GM21529 (cell line): Measurements from ENCODE around the gene HSPB2.
"Not testable (repeated sequence)": the region's sequence is repeated elsewhere in the genome, so short reads cannot be mapped to it uniquely, and the experiment has no call there.

Experiments used
- ATAC-seq: cut with Tn5 transposase; IDR thresholded peaks from one replicate; pipeline ENCODE4 v1.9.1; 2021; ENCODE audit not compliant: unreplicated experiment

The HSPB2 gene, protein sequence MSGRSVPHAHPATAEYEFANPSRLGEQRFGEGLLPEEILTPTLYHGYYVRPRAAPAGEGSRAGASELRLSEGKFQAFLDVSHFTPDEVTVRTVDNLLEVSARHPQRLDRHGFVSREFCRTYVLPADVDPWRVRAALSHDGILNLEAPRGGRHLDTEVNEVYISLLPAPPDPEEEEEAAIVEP

DNA sequence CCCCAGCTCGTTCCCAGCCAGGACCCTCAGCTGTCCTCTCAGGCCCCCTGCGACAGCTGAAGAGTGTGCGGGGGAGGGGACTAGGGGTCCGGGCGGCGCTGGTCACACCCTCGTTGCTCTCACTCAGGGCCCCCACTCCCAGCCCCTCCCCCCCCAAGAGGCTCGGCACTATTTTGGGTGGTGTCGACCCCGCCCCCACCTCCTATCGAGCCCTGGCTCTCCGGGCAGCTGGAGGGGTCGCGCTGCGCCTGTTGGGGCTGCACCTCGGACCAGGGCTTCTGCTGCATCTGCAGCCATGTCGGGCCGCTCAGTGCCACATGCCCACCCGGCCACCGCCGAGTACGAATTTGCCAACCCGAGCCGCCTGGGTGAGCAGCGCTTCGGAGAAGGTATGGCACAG, at the start of gene HSPB2:
Gene HSPB2 (plus strand): TSS at position 200 of the 400 bp plus-strand sequence. CDS start 96 bp downstream, at position 296.
- no peak for ATAC-seq

DNA sequence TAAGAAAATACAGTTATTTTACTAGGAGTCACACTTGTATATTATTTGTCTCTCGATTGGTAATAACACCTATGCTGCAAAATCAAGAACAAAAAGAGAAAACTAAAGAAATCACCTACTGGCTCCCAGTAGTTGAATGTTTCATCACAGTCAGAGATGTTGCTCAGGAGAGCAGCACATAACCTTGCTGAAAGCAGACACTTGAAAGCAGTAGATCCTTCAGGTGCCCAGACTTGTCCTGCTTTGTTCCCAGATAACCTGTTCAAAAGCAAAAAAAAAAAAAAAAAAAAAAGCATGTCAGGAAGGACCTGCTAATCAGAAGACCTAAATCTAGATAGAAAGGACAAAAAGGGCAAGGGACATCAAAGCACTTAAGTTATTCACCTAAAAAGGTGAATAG, 42.4 kb upstream of the HSPB2 start:
- ATAC-seq: no peak

DNA sequence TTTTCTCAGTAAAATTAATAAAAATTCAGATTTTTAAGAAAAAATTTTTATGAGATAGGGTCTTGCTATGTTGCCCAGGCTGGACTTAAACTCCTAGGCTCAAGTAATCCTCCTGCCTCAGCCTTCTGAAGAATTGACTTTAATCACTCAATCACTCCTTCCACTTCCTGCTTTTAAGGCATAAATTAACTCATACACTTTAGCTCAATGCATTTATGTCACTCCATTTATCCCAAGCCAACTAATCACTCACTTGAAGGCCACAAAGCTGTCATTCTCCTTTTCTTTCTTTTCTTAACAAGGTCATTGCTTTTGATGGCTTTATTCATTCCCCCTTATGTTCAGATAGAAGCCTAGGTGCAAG, 42.0 kb upstream of the HSPB2 start:
- ATAC-seq: peak; percentile 12

DNA sequence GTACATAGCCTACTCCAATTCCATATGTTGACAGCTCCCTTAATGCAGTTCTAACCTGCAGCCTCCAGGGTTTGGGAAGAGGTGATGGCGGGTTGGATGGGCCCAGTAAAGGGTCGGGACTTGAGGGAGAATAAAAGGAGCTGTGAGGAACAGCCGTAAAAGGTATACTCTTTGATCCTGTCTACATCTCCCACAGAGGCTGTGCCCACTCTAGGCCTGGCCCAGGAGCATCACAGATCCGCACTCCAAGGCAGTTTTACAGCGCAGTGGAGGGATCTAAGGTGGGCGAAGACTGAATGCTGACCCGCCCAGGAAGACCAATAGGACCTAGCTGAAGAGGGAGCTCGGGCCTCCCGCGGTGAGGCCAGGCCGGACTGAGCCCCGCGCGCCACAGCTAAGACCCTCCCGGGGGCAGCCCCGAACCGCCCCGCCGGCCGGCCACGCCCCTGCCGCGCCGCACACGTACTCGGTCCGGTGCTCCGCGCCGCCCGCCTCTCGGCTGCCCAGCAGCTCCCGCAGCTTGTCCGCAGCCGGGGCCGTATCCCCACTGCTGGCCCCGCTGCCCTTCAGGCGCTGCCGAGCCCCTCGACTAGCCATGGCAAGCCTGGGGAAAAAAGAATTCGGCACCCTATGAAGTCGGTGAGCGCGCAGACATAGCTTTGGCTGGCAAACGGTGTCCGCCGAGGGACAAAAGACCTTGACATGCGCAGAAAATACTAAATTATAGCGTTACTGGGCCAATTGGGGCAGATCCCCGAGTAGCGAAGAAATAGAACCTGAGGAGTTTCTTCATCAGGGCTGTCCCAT, 41.4 kb upstream of the HSPB2 start, which contains the start of gene ALG9:
Gene ALG9 (minus strand): TSS at position 696 of the 807 bp plus-strand sequence. CDS start 99 bp downstream, at position 597.
- peak; percentile 89 for ATAC-seq

DNA sequence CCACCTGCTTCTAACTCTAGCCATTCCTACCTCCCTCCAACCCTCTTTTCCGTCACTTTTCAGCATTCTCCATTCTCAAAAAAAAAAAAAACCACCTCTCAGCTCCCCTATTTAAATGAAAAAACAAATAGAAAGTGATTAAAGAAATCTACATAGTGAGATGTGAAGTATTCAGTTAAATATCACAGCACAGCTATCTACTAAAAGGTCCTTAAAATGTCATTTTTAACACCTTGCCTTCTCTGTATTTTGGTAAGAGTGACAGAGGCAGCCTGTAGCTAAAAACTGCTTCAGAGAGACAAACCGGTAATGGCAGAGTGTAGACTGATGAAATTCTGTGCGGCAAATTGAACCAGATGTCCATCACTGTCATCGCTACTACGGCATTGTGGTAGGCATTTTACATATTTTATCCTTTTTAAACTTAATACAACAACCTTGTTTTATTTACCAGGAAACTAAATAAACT, 40.8 kb upstream of the HSPB2 start:
- no peak for ATAC-seq

DNA sequence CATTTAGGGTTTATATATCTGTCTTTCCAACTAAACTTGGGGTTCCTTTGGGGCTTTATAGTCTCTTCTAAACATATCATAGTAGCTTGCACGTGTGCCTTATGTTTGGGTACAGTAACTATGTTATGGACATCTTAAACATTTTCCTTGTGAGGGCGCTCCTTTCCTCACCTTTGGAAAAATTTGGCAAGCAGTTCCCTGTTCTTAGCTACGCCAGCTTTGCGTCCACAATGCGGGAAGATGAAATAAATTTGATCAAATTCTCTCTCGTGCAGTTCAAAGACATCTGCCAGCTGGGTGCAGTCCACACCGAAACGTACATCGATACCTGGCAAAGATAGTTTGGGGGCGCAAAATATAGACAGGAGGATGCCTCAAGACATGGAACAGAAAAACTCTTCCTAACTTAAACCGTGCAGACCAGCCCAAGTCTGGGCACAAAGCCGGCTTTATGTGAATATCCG, 34.1 kb upstream of the HSPB2 start:
- peak; percentile 12 for ATAC-seq

DNA sequence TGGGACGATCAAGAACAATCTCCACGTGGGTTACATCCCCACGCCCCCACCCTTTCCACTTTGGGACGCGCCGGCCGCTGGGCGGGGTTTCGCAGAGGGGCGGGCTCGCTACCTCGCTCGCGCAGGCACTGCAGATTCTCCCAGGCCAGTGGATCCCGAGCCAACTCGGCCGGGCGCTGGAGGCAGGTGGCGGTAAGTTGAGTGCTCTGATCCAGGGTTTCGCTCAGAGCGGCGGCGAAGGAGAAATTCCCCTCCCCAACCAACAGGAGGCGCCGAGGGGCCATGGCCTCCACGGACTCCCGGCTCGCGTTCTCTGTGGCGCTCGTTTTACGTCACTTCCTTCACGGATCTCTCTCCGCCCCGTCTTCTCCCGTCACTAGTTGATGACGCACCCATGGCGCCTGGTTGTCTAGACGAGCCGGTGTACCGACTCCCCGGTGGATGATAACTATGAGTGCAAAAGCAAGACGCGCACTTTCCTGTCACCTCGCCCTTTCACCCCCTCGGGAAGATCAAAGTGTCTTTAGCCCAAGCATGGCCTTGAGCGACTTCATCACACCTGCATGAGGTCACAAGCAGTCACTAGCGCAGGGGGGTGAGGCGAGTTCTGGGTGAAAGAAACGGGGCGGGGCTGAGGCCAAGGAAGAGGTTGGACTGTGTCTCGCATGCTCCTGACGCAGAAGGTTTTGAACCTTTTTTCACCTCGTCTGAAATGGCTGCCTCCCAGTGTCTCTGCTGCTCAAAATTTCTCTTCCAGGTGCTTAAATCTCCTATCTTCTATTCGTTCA, 33.5 kb upstream of the HSPB2 start, which contains the start of the genes CFAP68 and FDXACB1:
Gene CFAP68 (plus strand): TSS at position 693 of the 788 bp plus-strand sequence. CDS start 20 bp downstream, at position 713.
Gene FDXACB1 (minus strand): TSS at position 317 of the 788 bp plus-strand sequence. CDS start 33 bp downstream, at position 284.
- peak; percentile 90 for ATAC-seq

DNA sequence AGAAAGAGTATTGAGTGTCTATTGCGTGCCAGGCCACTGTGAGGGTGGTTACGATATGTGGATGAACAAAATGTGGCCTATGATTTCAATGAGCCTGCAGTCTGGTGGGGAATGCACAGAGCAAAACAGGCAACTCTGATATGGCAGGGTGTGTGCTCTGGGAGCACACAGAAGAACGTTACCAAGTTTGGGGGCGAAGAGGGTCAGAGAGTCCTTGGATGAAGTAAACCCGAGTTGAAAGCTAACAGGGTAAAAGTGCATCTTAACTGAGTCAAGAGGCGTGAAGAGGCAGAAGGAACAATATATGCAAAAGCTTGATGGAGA, 32.9 kb upstream of the HSPB2 start:
- peak; percentile 1 for ATAC-seq

DNA sequence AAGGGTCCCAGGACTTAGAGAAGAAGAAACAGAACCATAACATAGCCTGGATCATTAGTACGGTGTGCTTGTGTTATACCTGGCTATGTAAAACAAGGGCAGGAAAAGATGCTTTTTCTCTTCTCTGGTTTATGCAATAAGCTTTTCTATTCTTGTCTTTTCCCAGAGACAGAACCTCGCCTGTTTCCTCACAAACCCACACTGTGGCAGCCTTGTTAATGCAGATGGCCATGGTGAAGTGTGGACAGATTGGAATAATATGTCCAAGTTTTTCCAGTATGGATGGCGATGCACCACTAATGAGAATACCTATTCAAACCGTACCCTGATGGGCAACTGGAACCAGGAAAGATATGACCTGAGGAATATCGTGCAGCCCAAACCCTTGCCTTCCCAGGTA, 30.3 kb upstream of the HSPB2 start:
- ATAC-seq: no peak

DNA sequence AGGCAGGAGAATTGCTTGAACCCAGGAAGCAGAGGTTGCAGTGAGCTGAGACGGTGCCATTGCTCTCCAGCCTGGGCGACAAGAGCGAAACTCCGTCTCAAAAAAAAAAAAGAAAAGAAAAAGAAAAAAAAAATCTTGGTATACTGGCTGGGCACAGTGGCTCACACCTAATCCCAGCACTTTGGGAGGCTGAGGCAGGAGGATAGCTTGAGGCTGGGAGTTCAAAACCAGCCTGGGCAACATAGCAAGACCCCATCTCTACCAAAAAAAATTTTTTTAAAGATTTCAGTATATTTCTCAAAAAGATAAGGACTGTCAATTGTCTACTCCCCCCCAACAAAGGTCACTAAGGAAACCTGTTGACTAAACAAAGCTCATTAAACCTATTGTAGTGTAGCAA, 27.5 kb upstream of the HSPB2 start:
- not testable (repeated sequence) for ATAC-seq

DNA sequence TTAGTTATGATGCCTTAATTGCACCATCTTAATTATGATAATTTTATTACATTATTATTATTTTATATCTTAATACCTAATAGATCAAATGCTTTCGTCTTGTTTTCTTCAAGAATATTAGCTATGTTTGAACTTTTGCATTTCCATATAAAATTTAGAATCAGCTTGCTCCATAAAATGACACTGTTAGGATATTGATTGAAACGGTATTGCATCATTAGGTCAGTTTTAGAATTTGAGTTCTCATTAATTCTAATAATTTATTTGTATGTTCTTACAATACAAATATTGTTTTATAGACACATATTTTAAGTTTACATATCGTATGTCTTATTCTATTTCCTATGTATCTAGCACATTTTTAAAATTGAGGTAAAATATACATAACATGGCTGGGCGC, 26.5 kb upstream of the HSPB2 start:
- no peak for ATAC-seq

DNA sequence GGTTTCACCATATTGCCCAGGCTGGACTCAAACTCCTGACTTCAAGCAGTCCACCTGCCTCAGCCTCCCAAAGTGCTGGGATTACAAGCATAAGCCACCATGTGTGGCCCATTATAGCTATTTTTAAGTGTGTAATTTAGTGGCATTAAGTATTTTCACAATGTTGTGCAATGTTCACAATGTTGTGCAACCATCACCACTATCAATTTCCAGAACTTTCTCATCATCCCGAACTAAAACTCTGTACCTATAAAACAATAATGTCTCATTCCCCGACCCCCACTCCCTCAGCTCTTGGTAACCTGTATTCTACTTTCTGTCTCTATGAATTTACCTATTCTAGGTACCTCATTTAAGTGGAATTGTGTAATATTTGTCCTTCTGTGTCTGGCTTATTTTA, 25.7 kb upstream of the HSPB2 start:
- ATAC-seq: no peak

DNA sequence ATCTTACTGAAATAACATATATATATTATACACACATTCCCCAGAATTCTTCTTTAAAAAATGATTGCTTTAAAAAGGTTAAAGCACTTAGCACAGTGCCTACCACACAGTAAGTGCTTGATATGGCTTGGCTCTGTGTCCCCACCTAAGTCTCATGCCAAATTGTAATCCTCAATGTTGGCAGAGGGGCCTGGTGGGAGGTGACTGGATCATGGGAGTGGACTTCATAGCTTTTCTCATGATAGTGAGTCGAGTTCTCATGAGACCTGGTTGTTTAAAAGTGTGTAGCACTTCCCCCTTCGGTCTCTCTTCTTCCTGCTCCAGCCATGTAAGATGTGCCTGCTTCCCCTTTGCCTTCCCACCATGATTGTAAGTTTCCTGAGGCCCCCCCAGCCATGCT, 7.1 kb upstream of the HSPB2 start:
- ATAC-seq: no peak

DNA sequence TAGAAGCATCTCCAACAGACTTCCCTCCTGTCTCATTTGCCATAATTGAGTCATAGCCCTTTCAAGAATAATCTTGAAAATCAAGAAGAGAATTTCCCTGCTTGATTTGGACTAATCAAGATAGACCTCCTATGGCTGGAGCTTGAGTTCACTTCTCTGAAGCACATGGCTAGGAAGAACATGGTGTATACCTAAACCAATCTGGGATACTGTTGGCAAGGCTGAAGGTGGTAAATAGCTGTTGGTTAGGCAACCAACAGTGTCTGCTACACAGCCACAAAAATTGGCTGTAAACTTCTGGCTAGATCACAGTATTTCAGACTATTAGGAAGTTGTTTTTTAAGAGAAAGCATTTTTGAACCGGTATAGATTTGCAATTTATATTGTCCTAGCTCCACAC, 5.9 kb upstream of the HSPB2 start:
- no peak for ATAC-seq

DNA sequence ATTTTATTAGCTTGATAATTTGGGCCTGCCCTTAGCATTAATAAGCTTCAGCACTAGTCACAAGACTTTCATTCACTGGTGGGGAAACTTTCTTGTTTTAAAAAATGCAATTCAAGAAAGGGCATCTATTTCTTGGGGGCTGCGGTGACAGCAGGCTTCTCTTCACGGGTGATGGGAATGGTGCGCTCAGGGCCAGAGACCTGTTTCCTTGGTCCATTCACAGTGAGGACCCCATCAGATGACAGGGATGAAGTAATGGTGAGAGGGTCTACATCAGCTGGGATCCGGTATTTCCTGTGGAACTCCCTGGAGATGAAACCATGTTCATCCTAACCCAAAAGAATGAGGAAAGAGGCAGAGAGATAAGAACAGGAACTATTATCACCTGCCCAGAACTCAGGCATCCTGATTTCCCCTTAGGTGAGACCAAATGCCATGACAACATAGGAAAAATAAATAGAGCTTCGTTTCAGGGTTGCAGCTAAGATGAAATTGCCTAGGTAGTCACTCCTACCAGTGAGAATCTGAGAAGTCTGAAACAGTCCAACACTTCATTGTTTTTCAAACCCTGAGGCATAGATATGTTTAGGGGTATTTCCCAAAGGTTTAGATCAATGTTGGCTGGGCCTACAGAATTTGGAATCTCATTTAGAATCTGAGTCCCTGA, 3.8 kb upstream of the HSPB2 start:
- ATAC-seq: no peak

DNA sequence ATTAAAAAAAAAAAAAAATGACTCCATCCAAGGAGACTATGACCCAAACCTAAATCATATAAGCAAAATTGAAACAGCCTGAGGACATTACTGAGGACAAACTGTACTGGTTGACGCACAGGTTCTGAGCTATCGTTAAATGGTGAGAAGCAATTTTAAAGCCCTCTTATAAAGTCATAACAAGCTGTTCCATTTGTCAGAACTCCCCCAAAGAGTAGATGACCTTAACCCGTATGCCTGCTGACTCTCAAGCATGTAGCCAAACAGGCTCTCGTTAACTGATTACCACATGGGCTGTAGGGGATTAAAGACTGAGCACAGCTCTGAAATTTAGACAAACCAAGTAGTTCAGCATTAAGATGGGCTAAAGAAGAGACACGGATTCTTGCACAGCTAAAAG, 3.2 kb upstream of the HSPB2 start:
- ATAC-seq: no peak

DNA sequence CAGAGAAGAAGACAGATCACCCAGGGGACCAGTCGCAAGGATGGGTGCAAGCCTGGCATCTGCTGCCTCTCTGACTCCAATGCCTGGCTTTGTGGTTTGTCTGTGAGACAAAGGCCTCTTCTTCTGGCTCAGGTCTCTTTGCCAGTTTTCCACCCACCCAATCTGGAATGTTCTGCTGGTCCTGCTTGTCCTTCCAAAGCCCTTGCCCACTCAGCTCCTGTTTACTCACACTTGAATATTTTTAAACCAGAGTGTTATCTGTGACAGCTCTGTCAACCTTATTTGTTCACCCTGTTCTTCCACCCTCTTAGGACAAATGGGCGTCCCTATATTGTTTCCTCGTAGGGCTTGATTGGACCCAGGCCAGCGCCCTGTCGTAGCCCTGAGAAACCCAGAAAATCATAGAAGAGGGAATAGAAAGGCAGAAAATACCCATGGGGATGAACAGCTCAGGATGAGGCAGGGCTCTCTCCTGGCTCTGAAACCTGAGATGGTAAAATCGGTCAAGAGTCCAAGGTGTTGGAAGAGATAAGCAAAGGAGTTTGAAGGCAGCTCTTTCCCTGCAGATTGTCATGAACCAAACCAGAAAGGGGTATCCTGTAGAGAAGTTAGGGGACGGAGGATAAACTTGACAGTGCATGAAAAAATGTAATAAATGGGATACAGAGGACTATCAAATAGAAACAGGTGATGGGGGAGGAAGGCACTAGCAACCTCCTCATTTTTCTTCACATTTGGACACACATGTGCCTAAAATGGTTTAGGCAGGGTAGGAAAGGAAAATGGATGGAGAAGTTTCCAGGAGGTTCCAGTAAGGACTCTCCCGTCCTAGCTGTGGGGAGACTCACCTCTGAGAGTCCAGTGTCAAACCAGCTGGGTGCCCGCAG, 1.6 kb upstream of the HSPB2 start:
- no peak for ATAC-seq

DNA sequence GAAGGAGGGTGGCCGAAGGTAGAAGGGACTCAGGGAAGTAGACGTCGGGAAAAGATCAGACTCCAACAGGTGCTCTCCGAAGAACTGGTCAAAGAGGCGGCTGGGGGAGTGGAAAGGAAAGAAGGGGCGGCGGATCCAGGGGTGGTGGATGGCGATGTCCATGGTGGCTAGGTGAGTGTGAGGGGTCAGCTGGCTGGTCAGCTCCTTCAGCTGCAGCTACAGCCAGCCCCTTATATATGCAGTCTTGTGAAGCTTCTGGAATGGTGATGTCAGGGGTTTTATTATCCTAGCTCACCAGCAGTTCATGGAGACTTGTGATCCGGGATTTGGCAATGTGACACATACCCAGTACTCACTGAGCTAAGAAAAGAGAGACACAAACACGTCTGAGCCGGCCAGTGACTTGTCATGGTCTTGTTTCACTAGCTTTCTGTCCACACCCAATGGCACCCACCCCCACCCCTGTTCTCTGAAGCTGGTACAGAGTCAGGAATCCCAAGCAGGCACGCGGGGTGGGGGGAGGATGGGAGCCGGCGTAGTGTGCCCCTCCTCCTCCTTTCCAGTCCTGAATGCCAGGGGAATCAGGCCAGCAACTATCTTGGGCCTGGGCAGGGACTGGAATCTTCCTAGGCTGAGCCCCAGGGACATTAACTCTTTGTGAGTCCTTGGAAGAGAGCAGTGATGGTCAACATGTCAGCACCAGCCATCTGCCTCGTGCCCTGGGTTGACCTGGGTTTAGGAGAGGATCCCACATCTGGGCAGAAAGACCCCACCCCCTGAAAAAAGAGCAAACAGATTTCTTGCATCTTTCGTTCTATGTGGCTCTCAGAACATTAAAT, 752 bp upstream of the HSPB2 start, which contains the start of gene CRYAB:
Gene CRYAB (minus strand): TSS at position 208 of the 839 bp plus-strand sequence. CDS start 46 bp downstream, at position 162.
- ATAC-seq: no peak
